ENCODE measurements around the gene PTPN5.

Gene PTPN5

DNA sequence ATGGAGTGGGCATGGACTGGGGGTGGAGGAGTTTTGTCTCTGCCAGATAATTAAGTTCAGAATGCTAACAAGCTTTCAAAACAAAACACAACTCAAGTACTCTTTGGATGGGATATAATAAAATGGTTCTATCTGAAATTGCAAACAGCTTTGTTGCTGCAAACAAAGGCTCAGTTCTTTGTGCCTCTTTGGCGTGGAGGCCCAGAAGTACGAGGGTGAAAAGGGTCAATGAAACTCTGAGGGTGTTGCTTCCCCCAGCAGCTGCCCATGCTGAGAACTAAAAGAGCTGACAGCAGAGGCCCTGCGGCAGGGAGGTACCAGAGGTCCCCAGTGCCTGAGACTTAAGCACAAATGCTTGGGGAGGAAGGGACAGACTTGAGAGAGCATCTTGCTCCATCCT is 39.1 kb downstream of the PTPN5 start:
- no peak for TF ChIP-seq EZH2 (IDR thresholded peaks at IDR 0.05; ENCODE audit: borderline replicate concordance, low read depth, low read length, severe bottlenecking)
- TF ChIP-seq, protein P1, sequence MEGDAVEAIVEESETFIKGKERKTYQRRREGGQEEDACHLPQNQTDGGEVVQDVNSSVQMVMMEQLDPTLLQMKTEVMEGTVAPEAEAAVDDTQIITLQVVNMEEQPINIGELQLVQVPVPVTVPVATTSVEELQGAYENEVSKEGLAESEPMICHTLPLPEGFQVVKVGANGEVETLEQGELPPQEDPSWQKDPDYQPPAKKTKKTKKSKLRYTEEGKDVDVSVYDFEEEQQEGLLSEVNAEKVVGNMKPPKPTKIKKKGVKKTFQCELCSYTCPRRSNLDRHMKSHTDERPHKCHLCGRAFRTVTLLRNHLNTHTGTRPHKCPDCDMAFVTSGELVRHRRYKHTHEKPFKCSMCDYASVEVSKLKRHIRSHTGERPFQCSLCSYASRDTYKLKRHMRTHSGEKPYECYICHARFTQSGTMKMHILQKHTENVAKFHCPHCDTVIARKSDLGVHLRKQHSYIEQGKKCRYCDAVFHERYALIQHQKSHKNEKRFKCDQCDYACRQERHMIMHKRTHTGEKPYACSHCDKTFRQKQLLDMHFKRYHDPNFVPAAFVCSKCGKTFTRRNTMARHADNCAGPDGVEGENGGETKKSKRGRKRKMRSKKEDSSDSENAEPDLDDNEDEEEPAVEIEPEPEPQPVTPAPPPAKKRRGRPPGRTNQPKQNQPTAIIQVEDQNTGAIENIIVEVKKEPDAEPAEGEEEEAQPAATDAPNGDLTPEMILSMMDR (IDR thresholded peaks at IDR 0.05; ENCODE audit: borderline replicate concordance, extremely low read depth, low read length, poor library complexity, severe bottlenecking): no peak
- no peak overlapping the region for H3K27ac ChIP-seq (ENCODE audit: low read length)
- no peak overlapping the region for H2AFZ ChIP-seq (ENCODE audit: low read depth, low read length)
- H3K9ac ChIP-seq (ENCODE audit: low read depth, low read length): no peak overlapping the region
- H3K4me1 ChIP-seq (ENCODE audit: insufficient read depth, low read length): no peaks in the 10 kb centered on the region
- peaks cover 6% of the 10 kb centered on the region for H3K27me3 ChIP-seq (ENCODE audit: insufficient read depth, low read length, poor library complexity)
- H3K36me3 ChIP-seq (ENCODE audit: insufficient read depth, low read length): no peaks in the 10 kb centered on the region
- H3K4me2 ChIP-seq (ENCODE audit: insufficient read depth, low read length): no peak overlapping the region
- ATAC-seq (ENCODE audit: insufficient read depth, low read depth): no peak
- H3K79me2 ChIP-seq (ENCODE audit: insufficient read depth, low read length): no peaks in the 10 kb centered on the region
- no peaks in the 10 kb centered on the region for H3K9me3 ChIP-seq (ENCODE audit: insufficient read depth, low read length, severe bottlenecking)
- no peak for DNase-seq
- H4K20me1 ChIP-seq (ENCODE audit: insufficient read depth, low read length): no peaks in the 10 kb centered on the region
- H3K4me3 ChIP-seq (ENCODE audit: low read depth in 1 of 2, low read length in 2 of 2): no peak overlapping the region

DNA sequence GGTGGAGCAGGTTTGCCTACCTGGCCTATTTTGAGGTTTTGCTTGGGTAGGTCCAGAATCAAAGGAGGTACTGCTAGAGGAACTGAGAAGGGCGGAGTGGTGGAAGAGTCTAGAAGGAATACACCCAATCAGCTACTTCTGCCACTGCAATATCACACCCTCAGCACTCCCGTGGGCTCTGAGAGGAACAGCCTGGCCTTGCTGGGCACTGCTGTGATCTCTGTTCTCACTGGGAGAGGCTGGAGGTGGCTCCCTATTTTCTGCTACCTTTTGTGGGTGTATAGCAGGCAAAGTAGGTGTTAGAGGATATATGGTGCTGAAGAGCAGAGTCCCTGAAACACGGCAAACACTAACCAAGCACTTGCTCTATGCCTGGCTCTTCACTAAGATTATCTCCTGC is 40.7 kb downstream of the PTPN5 start:
- Histone ChIP-seq H3K9me3 (ENCODE audit: insufficient read depth, low read length, severe bottlenecking) (no peaks in the 10 kb centered on the region), H3K9ac (ENCODE audit: low read depth, low read length) (no peak overlapping the region), H3K4me1 (ENCODE audit: insufficient read depth, low read length) (no peaks in the 10 kb centered on the region), H3K27me3 (ENCODE audit: insufficient read depth, low read length, poor library complexity) (no peaks in the 10 kb centered on the region), H3K4me3 (ENCODE audit: low read depth in 1 of 2, low read length in 2 of 2) (no peak overlapping the region), H4K20me1 (ENCODE audit: insufficient read depth, low read length) (no peaks in the 10 kb centered on the region), H3K36me3 (ENCODE audit: insufficient read depth, low read length) (no peaks in the 10 kb centered on the region), H2AFZ (ENCODE audit: low read depth, low read length) (no peak overlapping the region), H3K27ac (ENCODE audit: low read length) (no peak overlapping the region), H3K79me2 (ENCODE audit: insufficient read depth, low read length) (no peaks in the 10 kb centered on the region), H3K4me2 (ENCODE audit: insufficient read depth, low read length) (no peak overlapping the region)
- TF ChIP-seq, protein P1 (IDR thresholded peaks at IDR 0.05; ENCODE audit: borderline replicate concordance, extremely low read depth, low read length, poor library complexity, severe bottlenecking): no peak
- TF ChIP-seq EZH2 (IDR thresholded peaks at IDR 0.05; ENCODE audit: borderline replicate concordance, low read depth, low read length, severe bottlenecking): no peak
- ATAC-seq (ENCODE audit: insufficient read depth, low read depth) (no peak), DNase-seq (no peak)

DNA sequence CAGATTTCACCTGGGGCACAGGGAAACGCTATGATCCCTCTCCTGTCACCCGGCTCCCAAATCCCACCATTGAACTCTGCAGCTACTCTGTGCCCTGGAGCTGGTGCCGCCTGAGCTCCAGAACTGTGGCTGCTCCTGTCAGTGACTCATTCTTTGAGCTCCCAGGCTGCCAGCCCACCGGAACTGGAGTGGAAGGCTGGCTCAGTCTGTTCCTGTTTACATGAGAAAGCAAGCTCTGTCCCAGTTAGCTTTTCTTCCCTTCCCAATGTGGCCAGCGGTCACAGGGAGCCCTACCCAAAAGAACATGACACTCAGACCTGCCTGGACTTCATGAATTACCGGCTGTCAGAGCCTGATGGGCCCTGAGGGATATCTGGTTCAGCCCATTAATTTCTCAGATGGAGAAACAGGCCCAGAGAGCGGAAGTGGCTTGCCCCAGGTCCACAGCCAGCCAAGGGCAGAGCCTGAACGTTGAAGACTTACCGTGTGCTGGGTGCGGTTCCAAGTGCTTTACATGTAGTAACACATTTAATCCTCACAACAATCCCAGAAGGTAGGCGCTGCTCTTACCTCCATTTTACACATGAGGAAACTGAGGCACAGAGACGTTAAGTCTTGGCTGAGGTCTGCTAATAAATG is 41.8 kb downstream of the PTPN5 start:
- no peak overlapping the region for H2AFZ ChIP-seq (ENCODE audit: low read depth, low read length)
- H3K36me3 ChIP-seq (ENCODE audit: insufficient read depth, low read length): no peaks in the 10 kb centered on the region
- H3K4me1 ChIP-seq (ENCODE audit: insufficient read depth, low read length): no peaks in the 10 kb centered on the region
- TF ChIP-seq, protein P1 (IDR thresholded peaks at IDR 0.05; ENCODE audit: borderline replicate concordance, extremely low read depth, low read length, poor library complexity, severe bottlenecking): no peak
- TF ChIP-seq EZH2 (IDR thresholded peaks at IDR 0.05; ENCODE audit: borderline replicate concordance, low read depth, low read length, severe bottlenecking): no peak
- H3K79me2 ChIP-seq (ENCODE audit: insufficient read depth, low read length): no peaks in the 10 kb centered on the region
- H3K4me2 ChIP-seq (ENCODE audit: insufficient read depth, low read length): no peak overlapping the region
- no peaks in the 10 kb centered on the region for H3K27me3 ChIP-seq (ENCODE audit: insufficient read depth, low read length, poor library complexity)
- no peak for DNase-seq
- ATAC-seq (ENCODE audit: insufficient read depth, low read depth): no peak
- no peak overlapping the region for H3K4me3 ChIP-seq (ENCODE audit: low read depth in 1 of 2, low read length in 2 of 2)
- no peaks in the 10 kb centered on the region for H4K20me1 ChIP-seq (ENCODE audit: insufficient read depth, low read length)
- H3K9ac ChIP-seq (ENCODE audit: low read depth, low read length): no peak overlapping the region
- H3K9me3 ChIP-seq (ENCODE audit: insufficient read depth, low read length, severe bottlenecking): no peaks in the 10 kb centered on the region
- H3K27ac ChIP-seq (ENCODE audit: low read length): no peak overlapping the region

Measured in DND-41 (cell line).